Cardiac atrium fibroblast (primary cell): ENCODE data around the gene RPL22L1. TPM values are rescaled to one million over a fixed set of nuclear protein-coding genes. Genes with fewer than 3 reads are reported as not detected.

Source experiments
- total RNA-seq: library from RNA; depleted of rRNA; stranded (reverse); fragments of >200 nt; gene quantifications from 2 replicates; pipeline ENCODE4 v1.2.3, GENCODE V29; 2015

Gene RPL22L1
- total RNA-seq: 193 and 318 TPM in 2 replicates

DNA sequence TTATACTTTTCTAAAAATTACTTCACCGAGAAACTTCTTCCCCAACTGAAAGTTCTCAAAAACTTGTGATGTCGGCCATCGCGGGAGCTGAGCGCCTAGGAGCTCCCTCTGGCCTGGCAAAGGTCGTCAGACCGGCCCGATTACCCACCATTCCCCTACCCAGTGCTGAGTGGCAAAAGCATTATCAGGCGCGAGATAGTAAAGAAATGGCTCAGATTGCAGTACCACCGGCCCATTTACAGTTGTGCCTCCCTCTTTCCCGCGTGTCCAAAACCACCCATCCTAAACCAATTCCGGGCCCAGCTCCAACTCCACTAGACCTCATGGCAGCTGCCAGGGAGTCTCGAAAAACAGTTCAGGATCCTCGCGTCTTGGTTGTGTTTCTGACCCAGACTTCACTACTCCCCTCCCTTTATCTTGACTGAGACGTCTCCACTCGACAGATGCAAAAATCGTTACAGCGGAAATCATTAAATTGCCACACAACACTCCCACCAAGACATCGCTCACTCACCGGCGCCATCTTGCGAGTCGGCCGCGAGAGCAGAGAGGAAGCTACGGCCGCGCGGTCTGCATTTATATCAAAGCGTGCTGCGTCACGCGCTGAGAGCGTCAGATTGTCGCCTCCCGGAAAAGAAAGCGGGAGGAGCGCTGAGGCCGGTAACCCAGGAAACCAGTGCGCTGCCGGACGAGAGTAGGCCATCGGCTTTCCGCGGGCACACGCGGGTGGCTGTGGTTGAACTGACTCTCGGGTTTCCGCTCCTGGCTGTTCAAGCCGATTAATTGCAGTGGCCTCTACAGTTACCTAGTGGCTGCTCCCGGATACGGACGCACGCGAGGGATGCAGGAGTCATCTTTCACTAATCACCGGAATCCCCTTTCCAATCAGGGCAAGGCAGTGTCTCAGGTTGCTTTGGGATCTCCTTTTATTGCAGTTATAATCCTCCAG lies at the start of gene RPL22L1:
TSS of gene RPL22L1 (minus strand) at position 551 of the 949 bp plus-strand sequence. CDS start at position 523, 28 bp downstream.

DNA sequence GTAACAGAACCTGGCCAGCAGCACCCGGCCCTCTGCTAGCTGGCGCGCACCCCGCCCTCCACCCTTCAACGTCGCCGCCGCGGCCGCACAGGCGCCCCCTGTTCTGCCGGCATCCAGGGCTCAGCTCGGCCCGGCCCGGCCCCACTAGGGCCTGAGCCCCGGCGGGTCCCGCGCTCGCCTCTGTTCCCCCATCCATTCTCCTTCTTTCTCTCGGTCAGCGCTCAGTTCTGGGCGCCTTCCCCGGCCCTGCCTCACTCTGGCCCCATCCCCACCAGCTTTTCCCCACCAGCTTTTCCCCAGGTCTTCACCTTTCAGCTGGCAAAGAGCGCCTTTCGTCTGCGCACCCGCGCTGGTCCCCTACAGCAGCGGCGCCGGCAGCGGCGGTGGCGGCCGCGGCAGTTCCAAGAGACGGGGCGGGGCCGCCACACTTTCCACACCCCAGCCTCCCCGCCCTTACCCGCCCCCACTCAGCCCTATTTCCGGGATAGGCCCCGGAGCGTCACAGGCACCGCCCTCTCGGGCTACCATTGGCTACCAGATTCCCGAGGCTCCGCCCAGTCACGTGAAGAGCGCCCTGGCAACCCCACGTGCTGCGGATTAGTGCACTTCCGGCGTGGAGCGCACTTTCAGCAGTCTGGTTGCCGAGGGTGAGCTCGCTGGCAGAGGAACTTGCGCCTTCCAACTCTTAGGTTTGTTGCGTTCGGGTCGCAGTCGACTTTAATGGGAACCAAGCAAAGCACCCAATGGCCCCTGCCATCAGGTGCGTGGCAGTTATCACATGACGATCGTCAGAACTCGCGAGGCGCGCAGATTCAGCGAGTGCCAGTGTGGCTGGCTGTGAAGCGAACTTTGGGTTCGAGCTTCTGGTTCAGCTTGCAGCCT lies 38.5 kb upstream of the RPL22L1 start, which contains the start of gene EIF5A2:
TSS of gene EIF5A2 (minus strand) at position 403 of the 882 bp plus-strand sequence. CDS start 831 bp downstream, outside the sequence.

Other genes with a start within 250 kb of the RPL22L1 start
- 9.9 and 20.2 TPM in 2 replicates for gene EIF5A2, start 38.4 kb upstream of the RPL22L1 start, total RNA-seq
- not detected in 2 replicates for gene SLC2A2, start 156.5 kb upstream of the RPL22L1 start, total RNA-seq